Epithelial cell of prostate (primary cell): Measurements from ENCODE around the gene ADAM15.

Experiments
- DNase-seq: peaks from one replicate; pipeline ENCODE4 v3.0.0-alpha.2; 2011; ENCODE audit warnings: low read depth, low spot score
- H3K27ac ChIP-seq: fragments of 450-650 bp; 2 replicates; pipeline ENCODE4 v1.5.1; 2017; ENCODE audit warnings: mild to moderate bottlenecking

Gene ADAM15

GRCh38 chr1:155029513-155030242 lies 21.4 kb upstream of the ADAM15 start:
- DNase-seq: no peak
- H3K27ac ChIP-seq: no peak overlapping the region

GRCh38 chr1:155030243-155030795 lies 20.8 kb upstream of the ADAM15 start:
- no peak overlapping the region for H3K27ac ChIP-seq

GRCh38 chr1:155030899-155031298 lies 20.2 kb upstream of the ADAM15 start:
- no peak for DNase-seq
- no peak overlapping the region for H3K27ac ChIP-seq

More at GRCh38 chr1:155030243-155030795, 20.8 kb upstream of the ADAM15 start:
- DNase-seq: no peak

GRCh38 chr1:155032886-155033285 lies 18.2 kb upstream of the ADAM15 start:
- DNase-seq: no peak
- no peak overlapping the region for H3K27ac ChIP-seq

GRCh38 chr1:155033524-155033923 lies 17.6 kb upstream of the ADAM15 start, which contains the start of the genes DCST1 and DCST2:
DCST1 (plus strand) TSS chr1:155033824; CDS start chr1:155034037, 213 bp downstream.
DCST2 (minus strand) TSS chr1:155033781; CDS start chr1:155033701, 80 bp downstream.
- DNase-seq: no peak
- H3K27ac ChIP-seq: no peak within 1 kb of the TSS

GRCh38 chr1:155034318-155035208 lies 16.6 kb upstream of the ADAM15 start:
- no peak overlapping the region for H3K27ac ChIP-seq
- no peak for DNase-seq

GRCh38 chr1:155035936-155036335 lies 15.2 kb upstream of the ADAM15 start:
- no peak for DNase-seq

GRCh38 chr1:155037043-155037442 lies 14.1 kb upstream of the ADAM15 start:
- no peak overlapping the region for H3K27ac ChIP-seq
- DNase-seq: no peak

More at GRCh38 chr1:155035936-155036335, 15.2 kb upstream of the ADAM15 start:
- H3K27ac ChIP-seq: no peak overlapping the region

GRCh38 chr1:155037851-155038441 lies 13.2 kb upstream of the ADAM15 start:
- DNase-seq: no peak
- H3K27ac ChIP-seq: peak overlapping the region; percentile 72

GRCh38 chr1:155038602-155039307 lies 12.4 kb upstream of the ADAM15 start:
- H3K27ac ChIP-seq: peak overlapping the region; percentile 72

GRCh38 chr1:155039308-155039669 lies 11.8 kb upstream of the ADAM15 start:
- no peak for DNase-seq
- peak overlapping the region; percentile 72 for H3K27ac ChIP-seq

More at GRCh38 chr1:155038602-155039307, 12.4 kb upstream of the ADAM15 start:
- peak; percentile 90 for DNase-seq

GRCh38 chr1:155040358-155041093 lies 10.6 kb upstream of the ADAM15 start:
- H3K27ac ChIP-seq: no peak overlapping the region
- DNase-seq: no peak

- no peak overlapping the region for H3K27ac ChIP-seq
- DNase-seq: no peak
Observed at GRCh38 chr1:155042789-155043188, 8.3 kb upstream of the ADAM15 start.

GRCh38 chr1:155043301-155043702 lies 7.8 kb upstream of the ADAM15 start:
- no peak overlapping the region for H3K27ac ChIP-seq

GRCh38 chr1:155043793-155044192 lies 7.3 kb upstream of the ADAM15 start:
- H3K27ac ChIP-seq: no peak overlapping the region
- DNase-seq: no peak

More at GRCh38 chr1:155043301-155043702, 7.8 kb upstream of the ADAM15 start:
- no peak for DNase-seq

GRCh38 chr1:155044365-155044764 lies 6.8 kb upstream of the ADAM15 start:
- no peak for DNase-seq
- H3K27ac ChIP-seq: no peak overlapping the region

GRCh38 chr1:155044812-155045657 lies 6.1 kb upstream of the ADAM15 start:
- DNase-seq: no peak

More at GRCh38 chr1:155044812-155045657, 6.1 kb upstream of the ADAM15 start:
- H3K27ac ChIP-seq: no peak overlapping the region
